ENCODE measurements around the gene FCHSD2. TPM values are rescaled to one million over a fixed set of nuclear protein-coding genes. Genes with fewer than 3 reads are reported as not detected.

FCHSD2 gene
- total RNA-seq, 2 donors from 2014 or later, result 56.5 to 75.3 TPM

DNA sequence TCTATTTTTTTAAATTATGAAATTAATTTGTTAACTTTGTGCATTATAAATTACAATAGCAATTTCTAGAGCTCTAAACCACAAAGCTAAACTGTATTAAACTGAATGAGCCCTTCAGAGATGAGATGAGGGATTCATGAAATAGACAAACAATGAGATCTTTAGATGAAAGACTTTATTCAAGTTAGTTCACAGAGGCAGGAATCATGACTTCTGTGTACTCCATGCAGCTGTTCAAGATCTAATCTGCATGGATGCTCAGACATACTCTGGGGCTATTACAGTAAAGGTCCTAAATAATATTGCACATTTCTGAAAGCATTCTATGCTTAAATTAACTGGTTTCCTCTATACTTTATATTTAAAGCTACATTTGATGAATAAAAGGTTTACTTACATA lies 122.7 kb downstream of the FCHSD2 start:
- no peak overlapping the region for H3K27ac ChIP-seq
- TF ChIP-seq, protein P1, sequence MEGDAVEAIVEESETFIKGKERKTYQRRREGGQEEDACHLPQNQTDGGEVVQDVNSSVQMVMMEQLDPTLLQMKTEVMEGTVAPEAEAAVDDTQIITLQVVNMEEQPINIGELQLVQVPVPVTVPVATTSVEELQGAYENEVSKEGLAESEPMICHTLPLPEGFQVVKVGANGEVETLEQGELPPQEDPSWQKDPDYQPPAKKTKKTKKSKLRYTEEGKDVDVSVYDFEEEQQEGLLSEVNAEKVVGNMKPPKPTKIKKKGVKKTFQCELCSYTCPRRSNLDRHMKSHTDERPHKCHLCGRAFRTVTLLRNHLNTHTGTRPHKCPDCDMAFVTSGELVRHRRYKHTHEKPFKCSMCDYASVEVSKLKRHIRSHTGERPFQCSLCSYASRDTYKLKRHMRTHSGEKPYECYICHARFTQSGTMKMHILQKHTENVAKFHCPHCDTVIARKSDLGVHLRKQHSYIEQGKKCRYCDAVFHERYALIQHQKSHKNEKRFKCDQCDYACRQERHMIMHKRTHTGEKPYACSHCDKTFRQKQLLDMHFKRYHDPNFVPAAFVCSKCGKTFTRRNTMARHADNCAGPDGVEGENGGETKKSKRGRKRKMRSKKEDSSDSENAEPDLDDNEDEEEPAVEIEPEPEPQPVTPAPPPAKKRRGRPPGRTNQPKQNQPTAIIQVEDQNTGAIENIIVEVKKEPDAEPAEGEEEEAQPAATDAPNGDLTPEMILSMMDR (IDR thresholded peaks at IDR 0.05), result no peak
- H3K27me3 ChIP-seq (replicated peaks; ENCODE audit: insufficient read depth), result no peaks in the 10 kb centered on the region
- H3K4me1 ChIP-seq (ENCODE audit: control insufficient read depth in 1 of 2, low read depth in 2 of 2), result peaks cover 3 to 16% of the 10 kb centered on the region in 2 donors
- no peak overlapping the region for H3K4me3 ChIP-seq
- H3K36me3 ChIP-seq, result no peaks in the 10 kb centered on the region
- ATAC-seq (ENCODE audit: insufficient number of reproducible peaks, low FRiP score, low read depth) (no peak), DNase-seq (ENCODE audit: low spot score) (no peak)
- H3K9me3 ChIP-seq, result peaks cover 3% of the 10 kb centered on the region

- no peak overlapping the region for H3K4me3 ChIP-seq
- H3K4me1 ChIP-seq (ENCODE audit: control insufficient read depth in 1 of 2, low read depth in 2 of 2), result peaks cover 3 to 16% of the 10 kb centered on the region in 2 donors
- H3K27me3 ChIP-seq (replicated peaks; ENCODE audit: insufficient read depth), result no peaks in the 10 kb centered on the region
- H3K36me3 ChIP-seq, result no peaks in the 10 kb centered on the region
- TF ChIP-seq, protein P1 (IDR thresholded peaks at IDR 0.05), result no peak
- no peaks in the 10 kb centered on the region for H3K9me3 ChIP-seq
- ATAC-seq (ENCODE audit: insufficient number of reproducible peaks, low FRiP score, low read depth), result no peak
- DNase-seq (ENCODE audit: low spot score), result no peak
- H3K27ac ChIP-seq, result no peak overlapping the region
Measured at GRCh38 chr11:73018856-73019255, 123.3 kb downstream of the FCHSD2 start.

DNA sequence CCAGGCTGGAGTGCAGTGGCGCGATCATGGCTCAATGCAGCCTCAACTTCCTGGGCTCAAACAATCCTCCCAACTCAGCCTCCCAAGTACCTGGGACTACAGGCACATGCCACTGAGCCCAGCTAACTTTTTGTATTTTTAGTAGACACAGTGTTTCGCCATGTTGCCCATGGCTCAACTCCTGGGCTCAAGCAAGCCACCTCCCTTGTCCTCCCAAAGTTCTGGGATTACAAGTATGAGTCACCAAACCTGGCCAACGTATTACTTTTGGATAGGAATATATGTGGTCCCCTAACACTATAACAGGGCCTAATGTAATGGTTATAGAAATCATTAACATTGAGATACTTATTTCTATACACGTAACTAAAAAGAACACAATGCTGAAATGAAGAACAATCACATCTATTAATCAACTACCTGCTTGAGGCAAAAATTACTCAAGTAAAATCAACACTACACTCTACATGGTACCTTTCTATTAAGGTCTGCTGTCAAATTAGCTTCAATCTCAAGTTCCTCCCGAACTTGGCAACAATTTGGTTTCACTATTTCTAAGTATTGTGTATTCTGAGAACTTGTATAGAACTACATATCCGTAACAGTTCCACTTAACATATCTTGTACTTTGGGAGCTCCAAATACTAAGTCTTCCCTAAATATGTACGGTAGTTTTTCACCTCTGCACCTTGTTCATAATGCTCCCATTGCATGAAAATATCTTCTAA lies 124.9 kb downstream of the FCHSD2 start:
- no peak for ATAC-seq (ENCODE audit: insufficient number of reproducible peaks, low FRiP score, low read depth)
- Histone ChIP-seq H3K27me3 (replicated peaks; ENCODE audit: insufficient read depth) (no peaks in the 10 kb centered on the region), H3K36me3 (no peaks in the 10 kb centered on the region), H3K27ac (no peak overlapping the region), H3K9me3 (no peaks in the 10 kb centered on the region), H3K4me3 (no peak overlapping the region), H3K4me1 (ENCODE audit: control insufficient read depth in 1 of 2, low read depth in 2 of 2) (peaks cover 3 to 16% of the 10 kb centered on the region in 2 donors)
- no peak for DNase-seq (ENCODE audit: low spot score)
- TF ChIP-seq, protein P1 (IDR thresholded peaks at IDR 0.05), result no peak

- peaks cover 0 to 13% of the 10 kb centered on the region in 2 donors for H3K4me1 ChIP-seq (ENCODE audit: control insufficient read depth in 1 of 2, low read depth in 2 of 2)
- TF ChIP-seq, protein P1 (IDR thresholded peaks at IDR 0.05), result no peak
- peaks cover 10% of the 10 kb centered on the region for H3K36me3 ChIP-seq
- no peak overlapping the region for H3K27ac ChIP-seq
- no peak overlapping the region for H3K4me3 ChIP-seq
- DNase-seq (ENCODE audit: low spot score) (no peak), ATAC-seq (ENCODE audit: insufficient number of reproducible peaks, low FRiP score, low read depth) (no peak)
- peaks cover 10% of the 10 kb centered on the region for H3K9me3 ChIP-seq
- H3K27me3 ChIP-seq (replicated peaks; ENCODE audit: insufficient read depth), result no peaks in the 10 kb centered on the region
Measured at GRCh38 chr11:73013021-73013420, 129.1 kb downstream of the FCHSD2 start.

DNA sequence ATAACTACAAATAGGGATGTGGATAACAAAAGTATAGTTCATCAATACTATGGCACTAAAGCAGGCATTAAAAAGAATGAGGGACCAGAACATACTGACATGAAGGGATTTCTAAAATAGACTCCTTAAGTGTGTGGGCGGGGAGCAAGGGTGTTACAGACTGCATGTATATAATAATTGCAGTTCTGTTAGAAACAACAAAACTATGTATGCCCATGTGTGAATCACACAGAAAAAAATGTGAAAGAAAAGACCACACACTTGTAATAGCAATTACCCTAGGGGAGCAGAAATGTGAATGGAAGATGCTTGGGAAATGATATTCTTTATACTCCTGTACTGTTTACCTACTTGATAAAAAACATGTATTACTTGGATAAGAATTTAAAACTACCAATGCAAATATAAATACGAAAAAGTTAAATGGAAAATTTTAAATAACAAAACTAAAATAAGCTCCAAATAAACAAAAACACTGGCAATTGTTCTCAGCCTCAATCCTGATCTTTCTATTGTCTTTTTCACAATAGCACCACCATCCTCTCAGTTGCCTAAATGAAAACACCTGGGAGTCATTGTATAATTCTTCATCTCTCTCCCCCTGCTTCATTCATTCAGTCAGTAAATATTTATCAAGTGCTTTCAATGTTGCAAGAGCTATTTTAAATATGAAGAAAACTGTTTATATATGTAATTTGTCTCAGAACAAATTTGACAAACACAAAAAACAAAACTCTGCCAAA lies 129.8 kb downstream of the FCHSD2 start:
- H3K36me3 ChIP-seq, result peaks cover 10% of the 10 kb centered on the region
- H3K27me3 ChIP-seq (replicated peaks; ENCODE audit: insufficient read depth), result no peaks in the 10 kb centered on the region
- no peak for DNase-seq (ENCODE audit: low spot score)
- peaks cover 0 to 7% of the 10 kb centered on the region in 2 donors for H3K4me1 ChIP-seq (ENCODE audit: control insufficient read depth in 1 of 2, low read depth in 2 of 2)
- TF ChIP-seq, protein P1 (IDR thresholded peaks at IDR 0.05), result no peak
- no peak overlapping the region for H3K27ac ChIP-seq
- H3K9me3 ChIP-seq, result peaks cover 10% of the 10 kb centered on the region
- no peak for ATAC-seq (ENCODE audit: insufficient number of reproducible peaks, low FRiP score, low read depth)
- no peak overlapping the region for H3K4me3 ChIP-seq

All from thoracic aorta (tissue), 2 donors.